GM19043 (cell line): ENCODE measurements around the gene LHX2.

ENCODE experiments used
- ATAC-seq: cut with Tn5 transposase; IDR thresholded peaks from one replicate; pipeline ENCODE4 v1.9.1; 2021; ENCODE audit warnings: low read depth; ENCODE audit not compliant: unreplicated experiment

LHX2 gene

DNA sequence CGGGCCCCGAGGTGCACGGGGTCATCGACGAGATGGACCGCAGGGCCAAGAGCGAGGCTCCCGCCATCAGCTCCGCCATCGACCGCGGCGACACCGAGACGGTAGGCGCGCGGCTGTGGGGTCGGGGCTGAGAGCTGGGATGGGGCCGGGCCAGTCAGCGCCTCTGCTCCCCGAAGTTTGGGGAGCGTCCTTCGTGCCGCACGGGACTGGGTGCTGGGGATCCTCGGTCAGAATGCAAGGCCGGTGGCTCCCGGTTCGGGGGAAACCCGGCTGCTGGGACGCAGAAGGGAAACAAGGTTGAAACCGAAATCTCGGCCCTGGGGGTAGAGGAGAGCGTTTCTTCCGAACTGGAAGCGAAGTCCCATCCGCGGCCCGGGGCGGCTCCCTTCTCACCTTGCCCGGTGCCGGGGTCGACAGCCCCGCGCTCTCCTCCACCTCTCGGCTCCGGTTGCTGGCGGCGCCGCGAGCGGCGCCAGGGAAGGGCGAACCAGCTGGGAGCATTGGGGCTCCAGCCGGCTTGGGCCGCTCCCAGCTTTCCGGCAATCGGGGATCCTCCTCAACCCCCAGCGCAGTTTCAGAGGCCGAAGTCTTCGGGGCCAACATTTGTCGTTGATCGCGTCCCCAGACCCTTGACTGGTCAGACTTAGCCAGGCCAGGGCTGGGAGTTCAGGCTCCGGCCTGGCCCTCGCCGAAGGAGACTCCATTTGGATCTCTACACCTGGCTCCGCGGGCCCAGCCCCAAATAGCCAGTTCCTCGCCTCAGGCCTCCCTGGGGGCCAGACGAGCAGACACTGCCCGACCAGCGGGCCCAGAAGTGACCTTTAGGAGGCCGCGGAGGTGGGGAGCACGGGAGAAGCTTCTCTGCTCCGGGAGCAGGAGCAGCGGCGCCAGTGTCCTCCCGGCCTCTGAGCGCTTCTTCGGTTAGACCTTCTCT, 1.1 kb downstream of the LHX2 start:
- ATAC-seq: no peak

GRCh38 chr9:124013309-124014210, 2.0 kb downstream of the LHX2 start:
- no peak for ATAC-seq

DNA sequence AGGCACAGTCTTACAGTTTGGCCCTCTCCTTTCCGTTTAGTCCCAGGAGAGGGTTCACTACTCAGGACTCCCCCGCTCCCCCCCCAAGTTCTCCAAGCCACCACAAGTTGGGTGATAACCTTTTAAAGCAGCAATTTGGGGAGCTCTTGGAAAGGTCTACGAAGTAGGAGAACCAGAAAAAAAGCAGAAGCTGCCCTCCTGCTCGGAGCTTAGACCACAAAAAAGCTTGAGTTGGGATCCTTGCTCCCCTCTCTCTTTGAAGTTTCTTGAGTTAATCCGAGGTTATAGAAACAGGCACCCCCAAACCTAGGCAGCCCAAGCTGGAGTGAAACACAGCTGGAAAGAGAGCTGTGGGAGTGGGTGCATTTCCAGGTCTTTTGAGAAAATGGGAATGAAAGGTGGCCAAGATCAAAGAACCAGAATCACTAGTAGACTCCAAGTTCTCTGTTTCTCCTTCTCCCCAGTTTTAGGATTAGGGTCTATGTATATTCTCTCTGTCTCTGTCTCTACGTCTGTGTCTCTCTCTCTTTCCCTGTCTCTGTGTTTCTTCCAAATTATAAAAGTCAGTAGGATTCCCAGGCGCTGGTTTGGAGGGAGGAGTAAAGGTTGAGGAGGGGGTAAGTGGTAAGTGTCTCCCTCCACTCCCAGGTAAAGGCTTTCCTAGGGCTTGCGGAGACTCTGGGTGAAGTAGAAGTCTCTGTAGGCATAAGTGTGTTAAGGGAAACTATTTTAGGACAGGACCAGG, 2.8 kb downstream of the LHX2 start:
- no peak for ATAC-seq

DNA sequence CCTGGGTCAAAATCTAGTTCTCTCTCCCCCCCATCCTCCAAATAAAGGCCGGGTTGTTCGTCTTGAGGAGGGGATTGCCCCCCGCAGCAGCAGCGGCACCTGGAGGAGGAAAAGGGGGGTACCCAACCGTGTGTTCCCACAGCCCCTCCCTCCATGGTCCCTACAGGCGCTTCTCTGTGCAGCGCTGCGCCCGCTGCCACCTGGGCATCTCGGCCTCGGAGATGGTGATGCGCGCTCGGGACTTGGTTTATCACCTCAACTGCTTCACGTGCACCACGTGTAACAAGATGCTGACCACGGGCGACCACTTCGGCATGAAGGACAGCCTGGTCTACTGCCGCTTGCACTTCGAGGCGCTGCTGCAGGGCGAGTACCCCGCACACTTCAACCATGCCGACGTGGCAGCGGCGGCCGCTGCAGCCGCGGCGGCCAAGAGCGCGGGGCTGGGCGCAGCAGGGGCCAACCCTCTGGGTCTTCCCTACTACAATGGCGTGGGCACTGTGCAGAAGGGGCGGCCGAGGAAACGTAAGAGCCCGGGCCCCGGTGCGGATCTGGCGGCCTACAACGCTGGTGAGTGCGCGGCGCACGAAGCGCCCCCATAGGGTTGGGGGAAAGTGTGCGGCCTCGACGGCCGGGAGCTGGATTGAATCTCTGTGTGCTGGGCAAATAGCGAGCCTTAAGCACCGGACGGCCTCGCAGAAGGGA, 3.5 kb downstream of the LHX2 start:
- no peak for ATAC-seq

- no peak for ATAC-seq
Measured at GRCh38 chr9:124015661-124016131, 4.1 kb downstream of the LHX2 start.

DNA sequence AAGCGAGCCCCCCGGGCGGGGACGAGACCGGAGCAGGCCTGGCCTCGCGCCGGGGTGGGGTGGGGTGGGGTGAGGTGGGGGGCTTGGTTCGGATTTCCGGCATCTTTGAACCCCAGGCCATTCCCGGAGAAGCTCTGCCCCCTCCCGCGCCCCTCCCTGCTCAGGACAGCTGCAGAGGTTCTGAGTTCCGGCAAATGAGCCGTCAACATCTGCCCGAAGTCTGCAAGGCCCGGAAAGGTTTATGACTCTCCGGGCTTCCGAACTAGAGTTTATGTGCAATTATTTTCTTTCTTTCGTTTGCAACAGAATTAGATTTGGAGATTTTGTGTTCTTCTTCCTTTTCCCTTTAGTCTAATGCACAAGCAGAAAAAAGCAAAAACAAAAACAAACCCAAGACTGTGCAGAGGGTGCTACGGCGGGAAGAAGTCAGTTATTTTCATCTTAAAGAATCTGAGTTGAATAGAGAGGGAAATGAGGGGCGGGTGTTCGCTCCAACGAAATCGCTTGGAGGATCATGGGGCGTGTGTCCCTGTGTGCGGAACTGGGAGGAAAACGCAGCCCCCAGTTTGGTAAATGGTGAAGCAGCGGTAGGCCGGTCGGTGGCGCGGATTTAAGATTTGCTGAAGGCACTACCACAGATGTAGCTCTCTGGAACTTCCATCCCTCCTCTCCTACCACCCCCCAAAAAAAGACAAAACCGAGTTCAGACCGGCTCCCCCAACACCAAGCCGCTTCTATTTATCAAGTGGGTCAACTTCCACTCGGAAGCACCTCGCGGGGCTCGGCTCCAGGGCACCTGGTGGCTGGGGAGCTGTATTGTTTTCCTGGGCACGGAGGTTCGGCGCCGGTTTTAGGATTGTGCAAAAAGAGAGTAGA, 4.8 kb downstream of the LHX2 start:
- ATAC-seq: no peak

- ATAC-seq: no peak
Measured at GRCh38 chr9:124017051-124017928, 5.7 kb downstream of the LHX2 start.

DNA sequence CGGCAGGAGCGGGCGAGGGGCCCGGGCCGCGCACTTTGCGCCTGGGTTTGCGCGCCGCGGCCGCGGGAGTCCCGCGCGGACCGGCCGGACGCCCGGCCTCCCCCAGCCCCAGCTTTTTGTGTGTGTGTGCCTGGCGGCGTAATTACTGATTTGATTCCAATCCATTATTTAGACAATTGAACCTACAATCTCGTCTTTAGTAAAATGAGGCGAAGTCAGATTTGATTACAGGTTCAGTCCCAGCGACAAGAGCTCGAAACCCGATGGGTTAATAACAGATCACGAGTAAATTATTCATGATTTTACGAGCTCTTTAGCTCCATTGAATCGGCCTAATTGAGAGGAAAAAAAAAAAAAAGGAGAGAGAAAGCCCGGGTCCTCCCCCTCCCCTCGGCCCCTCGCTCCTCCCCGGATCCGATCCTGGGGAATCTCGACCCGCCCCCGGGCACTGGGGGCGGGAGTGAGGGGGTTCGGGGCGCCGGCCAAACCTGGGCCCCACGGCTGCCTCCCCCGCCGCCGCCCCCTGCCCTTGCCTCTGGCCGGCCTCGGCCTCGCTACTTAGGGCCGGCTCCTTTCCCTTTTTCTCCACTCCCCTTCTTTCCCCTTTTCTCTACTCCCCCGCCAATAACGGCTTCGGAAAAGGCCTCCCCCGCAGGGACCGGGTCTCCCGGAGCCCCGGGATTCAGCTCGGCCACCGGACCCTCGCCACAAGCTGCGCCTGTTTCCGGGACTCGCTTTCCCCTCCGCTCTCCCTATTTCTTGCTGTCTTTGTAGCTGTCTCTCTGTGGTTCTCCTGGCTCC, 6.6 kb downstream of the LHX2 start:
- no peak for ATAC-seq

DNA sequence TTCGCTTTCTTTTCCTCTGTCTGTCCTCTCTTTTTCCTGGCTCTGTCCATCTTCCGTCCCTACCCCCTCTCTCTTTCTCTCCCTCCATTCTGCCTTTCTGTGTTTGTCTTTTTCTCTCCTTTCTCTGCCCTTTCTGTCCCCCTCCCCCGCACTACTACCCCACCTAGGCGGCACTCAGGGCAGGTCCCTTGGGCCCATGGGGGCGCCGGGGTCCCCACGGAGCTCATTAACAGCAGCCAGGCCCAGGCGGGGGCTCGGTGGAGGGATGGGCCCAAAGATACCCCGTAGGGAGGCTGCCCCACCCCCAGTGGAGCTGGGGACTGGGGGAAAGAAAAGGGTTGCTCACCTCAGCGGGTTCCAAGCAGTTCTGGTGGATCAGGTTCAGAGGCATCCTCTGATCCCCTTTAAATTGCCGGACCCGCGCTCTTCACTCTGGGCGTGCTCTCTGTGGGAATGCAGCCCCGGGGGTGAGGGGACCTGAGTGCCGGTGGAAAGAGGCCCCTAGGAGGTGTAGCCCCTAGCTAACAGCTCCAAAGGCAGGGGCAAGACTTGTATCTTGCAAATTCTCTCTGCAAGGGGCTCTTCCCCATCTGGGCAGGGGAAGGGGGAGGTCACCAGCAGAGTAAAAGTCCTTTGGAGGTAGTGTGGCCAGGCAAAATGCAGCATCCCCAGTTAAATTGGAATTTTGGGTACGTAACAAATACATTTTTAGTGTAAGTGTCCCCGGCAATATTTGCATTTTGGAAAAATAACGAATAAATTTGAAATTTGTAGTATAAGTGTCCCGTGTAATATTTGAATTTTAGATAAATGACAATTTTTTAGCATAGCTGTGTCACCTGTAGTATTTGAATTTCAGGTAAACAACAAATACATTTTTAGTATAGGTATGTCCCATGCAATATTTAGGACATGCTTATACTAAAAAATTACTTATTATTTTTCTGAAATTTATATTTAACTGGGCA, 7.4 kb downstream of the LHX2 start:
- no peak for ATAC-seq

- ATAC-seq: no peak
Measured at GRCh38 chr9:124019771-124020519, 8.4 kb downstream of the LHX2 start.

- no peak for ATAC-seq
Measured at GRCh38 chr9:124020520-124021384, 9.2 kb downstream of the LHX2 start.

- ATAC-seq: no peak
Measured at GRCh38 chr9:124021385-124021769, 9.8 kb downstream of the LHX2 start.

- no peak for ATAC-seq
Measured at GRCh38 chr9:124022201-124023121, 10.9 kb downstream of the LHX2 start.

DNA sequence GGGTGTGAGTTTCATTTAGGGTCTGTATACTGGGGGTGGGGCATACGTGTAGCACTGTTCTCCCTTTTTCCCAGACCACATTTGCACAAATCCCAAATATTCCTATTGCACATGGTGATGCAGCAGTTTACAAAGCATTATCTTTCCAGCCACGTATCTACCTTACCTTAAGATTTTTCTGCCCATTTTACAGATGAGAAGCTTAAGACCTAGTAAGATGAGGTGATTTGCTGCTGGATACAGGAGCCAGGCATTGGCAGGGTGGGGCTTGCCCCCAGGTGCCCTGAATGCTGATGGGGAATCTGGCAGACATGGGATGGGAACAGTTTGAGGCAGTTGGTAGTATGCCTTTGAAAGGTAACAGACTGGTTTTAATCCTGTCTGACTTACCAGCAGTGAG, 12.5 kb downstream of the LHX2 start:
- ATAC-seq: no peak
